GM10847 (cell line): ENCODE results near the gene SNX30.

Experiments
- POLR2A ChIP-seq: IDR thresholded peaks from 2 replicates; pipeline ENCODE4 v1.6.1; 2011; ENCODE audit not compliant: insufficient read length; ENCODE audit errors: extremely low read depth

SNX30 gene

GRCh38 chr9:112786829-112787520, 36.4 kb downstream of the SNX30 start:
- no peak for TF ChIP-seq POLR2A

GRCh38 chr9:112787978-112788377, 37.4 kb downstream of the SNX30 start:
- no peak for TF ChIP-seq POLR2A

GRCh38 chr9:112789473-112789872, 38.9 kb downstream of the SNX30 start:
- TF ChIP-seq POLR2A, result no peak

GRCh38 chr9:112789891-112790774, 39.6 kb downstream of the SNX30 start:
- TF ChIP-seq POLR2A, result no peak

GRCh38 chr9:112792670-112793069, 42.1 kb downstream of the SNX30 start:
- no peak for TF ChIP-seq POLR2A

- no peak for TF ChIP-seq POLR2A
Observed at GRCh38 chr9:112793213-112793810, 42.8 kb downstream of the SNX30 start.

- TF ChIP-seq POLR2A, result no peak
Observed at GRCh38 chr9:112794731-112795130, 44.2 kb downstream of the SNX30 start.

- TF ChIP-seq POLR2A, result no peak
Observed at GRCh38 chr9:112795921-112796320, 45.4 kb downstream of the SNX30 start.

GRCh38 chr9:112796485-112796884, 45.9 kb downstream of the SNX30 start:
- no peak for TF ChIP-seq POLR2A

GRCh38 chr9:112809351-112809848, 58.8 kb downstream of the SNX30 start:
- TF ChIP-seq POLR2A, result no peak

- no peak for TF ChIP-seq POLR2A
Observed at GRCh38 chr9:112809906-112810305, 59.3 kb downstream of the SNX30 start.

- no peak for TF ChIP-seq POLR2A
Observed at GRCh38 chr9:112810696-112811490, 60.3 kb downstream of the SNX30 start.

GRCh38 chr9:112811518-112811917, 61.0 kb downstream of the SNX30 start:
- no peak for TF ChIP-seq POLR2A

GRCh38 chr9:112815868-112816267, 65.3 kb downstream of the SNX30 start:
- TF ChIP-seq POLR2A, result no peak

- no peak for TF ChIP-seq POLR2A
Observed at GRCh38 chr9:112817860-112818203, 67.3 kb downstream of the SNX30 start.
